ENCODE data around the gene TSR3. TPM values are rescaled to one million over a fixed set of nuclear protein-coding genes. Genes with fewer than 3 reads are reported as not detected.

Gene TSR3
- total RNA-seq, 1 donor from 2014 or later: 24.6 TPM

- DNase-seq: peak; percentile 43
Observed at GRCh38 chr16:1308036-1308976, 43.4 kb downstream of the TSR3 start.

GRCh38 chr16:1306334-1306733 is 45.3 kb downstream of the TSR3 start:
- DNase-seq: no peak

- DNase-seq: no peak
Observed at GRCh38 chr16:1305823-1306222, 45.9 kb downstream of the TSR3 start.

- no peak for DNase-seq
Observed at GRCh38 chr16:1301562-1301961, 50.1 kb downstream of the TSR3 start.

GRCh38 chr16:1300664-1301476 is 50.8 kb downstream of the TSR3 start:
- no peak for DNase-seq

- DNase-seq: no peak
Observed at GRCh38 chr16:1299868-1300203, 51.8 kb downstream of the TSR3 start.

Other genes starting within 250 kb of the TSR3 start
- gene CACNA1H, start 198.8 kb downstream of the TSR3 start, total RNA-seq: 12.6 TPM
- not detected for gene TPSG1, start 126.6 kb downstream of the TSR3 start, total RNA-seq
- 3.9 TPM for gene TPSB2, start 121.7 kb downstream of the TSR3 start, total RNA-seq
- gene TPSAB1, start 111.2 kb downstream of the TSR3 start, total RNA-seq: 11.6 TPM
- gene TPSD1, start 95.8 kb downstream of the TSR3 start, total RNA-seq: 1.3 TPM
- gene UBE2I, start 42.2 kb downstream of the TSR3 start, total RNA-seq: 44.5 TPM
- 1.2 TPM for gene BAIAP3, start 18.2 kb downstream of the TSR3 start, total RNA-seq
- gene GNPTG, start 53 bp upstream of the TSR3 start, total RNA-seq: 24.6 TPM
- gene UNKL, start 62.8 kb upstream of the TSR3 start, total RNA-seq: 9.8 TPM
- gene UQCC4, start 68.9 kb upstream of the TSR3 start, total RNA-seq: 8.1 TPM
- gene PERCC1, start 79.2 kb upstream of the TSR3 start, total RNA-seq: not detected
- gene CCDC154, start 92.7 kb upstream of the TSR3 start, total RNA-seq: 0.49 TPM
- 34.8 TPM for gene CLCN7, start 123.2 kb upstream of the TSR3 start, total RNA-seq
- 0.10 TPM for gene PTX4, start 137.1 kb upstream of the TSR3 start, total RNA-seq
- 19.4 TPM for gene TELO2, start 141.5 kb upstream of the TSR3 start, total RNA-seq
- 6.2 TPM for gene TMEM204, start 181.8 kb upstream of the TSR3 start, total RNA-seq

Measured in skin of body (tissue), 2 donors.